ENCODE data around the gene BORCS8.

GRCh38 chr19:19142347-19142746 lies 49.6 kb downstream of the BORCS8 start:
- no peak for TF ChIP-seq POLR2A (IDR thresholded peaks at IDR 0.05)
- TF ChIP-seq CTCF (IDR thresholded peaks at IDR 0.05), result no peak

Data from ovary (tissue), 3 donors.